Breast epithelium (tissue), 4 donors: ENCODE results near the gene CASZ1. TPM values are rescaled to one million over a fixed set of nuclear protein-coding genes. Genes with fewer than 3 reads are reported as not detected.

ENCODE experiments used
- DNase-seq, 2 donors: peaks; one replicate each; pipeline ENCODE4 v3.0.0-alpha.2; 2019; ENCODE audit warnings: low spot score in 2 of 2
- H3K27ac ChIP-seq, 2 donors: fragments of 200-600 bp; sonication (generic) in 1 of 2; one replicate each; pipeline ENCODE4 v1.5.1; 2016 to 2019; ENCODE audit warnings: mild to moderate bottlenecking in 1 of 2
- H3K27me3 ChIP-seq, 2 donors: fragments of 200-600 bp; sonication (generic) in 1 of 2; one replicate each; pipeline versions ENCODE4 v1.5.1 to v1.6.0; 2017 to 2019; ENCODE audit warnings: control low read depth in 1 of 2, mild to moderate bottlenecking in 1 of 2
- H3K36me3 ChIP-seq: fragments of 200-600 bp; one replicate; pipeline ENCODE4 v1.5.1; 2019
- H3K4me1 ChIP-seq, 2 donors: fragments of 200-600 bp; sonication (generic); one replicate each; pipeline ENCODE4 v1.5.1; 2016 to 2019; ENCODE audit warnings: control low read depth in 1 of 2
- H3K4me3 ChIP-seq, 3 donors: fragments of 200-600 bp; sonication (generic); 1 replicate in 2 of 3; 2 replicates in 1 of 3; pipeline ENCODE4 v1.5.1; 2016 to 2019; ENCODE audit warnings: mild to moderate bottlenecking in 3 of 3, moderate library complexity in 2 of 3
- H3K9me3 ChIP-seq, 2 donors: fragments of 200-600 bp; sonication (generic) in 1 of 2; one replicate each; pipeline ENCODE4 v1.5.1; 2016 to 2019; ENCODE audit warnings: control low read depth in 1 of 2
- CTCF ChIP-seq, 3 donors: fragments of 450-650 bp; IDR thresholded peaks; one replicate each; pipeline ENCODE4 v1.5.1; 2016 to 2017; ENCODE audit warnings: antibody characterized with exemption in 3 of 3, mild to moderate bottlenecking in 3 of 3, moderate library complexity in 3 of 3
- POLR2A ChIP-seq: fragments of 450-650 bp; IDR thresholded peaks from one replicate; pipeline ENCODE4 v1.6.1; 2016; ENCODE audit warnings: antibody characterized with exemption, mild to moderate bottlenecking, moderate library complexity
- POLR2AphosphoS5 ChIP-seq, 3 donors: sonication (generic); formaldehyde crosslinking; IDR thresholded peaks; one replicate each; pipeline ENCODE4 v1.6.1; 2017; ENCODE audit warnings: antibody characterized with exemption in 3 of 3
- intact Hi-C: fragments of 100-400 bp; cut with DNase I; formaldehyde crosslinking; loops from one replicate; pipeline ENCODE4 v1.15.1; 2023; ENCODE audit warnings: low total_unique reads
- total RNA-seq, 3 donors: library from RNA; depleted of rRNA; stranded (reverse); fragments of >200 nt; gene quantifications; one replicate each; pipeline ENCODE4 v1.1.0, GENCODE V29; 2016

The CASZ1 gene
- total RNA-seq, 3 donors from 2014 or later: 1.1 to 39.1 (median 32.4) TPM

- Histone ChIP-seq H3K9me3 (no peaks in the 10 kb centered on the region), H3K4me1 (peaks cover 0 to 9% of the 10 kb centered on the region in 2 donors), H3K36me3 (no peaks in the 10 kb centered on the region), H3K27me3 (no peaks in the 10 kb centered on the region), H3K4me3 (no peak overlapping the region), H3K27ac (peak overlapping the region; percentile 16 to 32)
- intact Hi-C loops: no loop called here
- no peak for TF ChIP-seq POLR2A
- TF ChIP-seq POLR2AphosphoS5 (IDR thresholded peaks at IDR 0.05): no peak
- no peak for TF ChIP-seq CTCF (IDR thresholded peaks at IDR 0.05)
- DNase-seq: no peak
These were observed 29.2 kb downstream of the CASZ1 start for GRCh38 chr1:10767282-10767681.

GRCh38 chr1:10765734-10766478 is 30.5 kb downstream of the CASZ1 start:
- Histone ChIP-seq H3K27me3 (no peaks in the 10 kb centered on the region), H3K4me3 (peak overlapping the region in 1 of 3 donors; percentile 15), H3K36me3 (no peaks in the 10 kb centered on the region), H3K9me3 (no peaks in the 10 kb centered on the region), H3K27ac (peak overlapping the region; percentile 78 to 80), H3K4me1 (peaks cover 0 to 22% of the 10 kb centered on the region in 2 donors)
- intact Hi-C loops: no loop called here
- TF ChIP-seq POLR2A (no peak), POLR2AphosphoS5 (IDR thresholded peaks at IDR 0.05) (peak in 1 of 3 donors; percentile 32)
- peak in 1 of 2 donors; percentile 78 for DNase-seq

GRCh38 chr1:10765304-10765703 is 31.1 kb downstream of the CASZ1 start:
- DNase-seq: no peak
- peak overlapping the region in 1 of 3 donors; percentile 15 for H3K4me3 ChIP-seq
- no peaks in the 10 kb centered on the region for H3K9me3 ChIP-seq
- no peak for TF ChIP-seq CTCF (IDR thresholded peaks at IDR 0.05)
- intact Hi-C loops: no loop called here
- H3K4me1 ChIP-seq: peaks cover 0 to 22% of the 10 kb centered on the region in 2 donors
- no peaks in the 10 kb centered on the region for H3K27me3 ChIP-seq
- peak overlapping the region; percentile 78 to 80 for H3K27ac ChIP-seq
- H3K36me3 ChIP-seq: no peaks in the 10 kb centered on the region

- intact Hi-C loops: no loop called here
- Histone ChIP-seq H3K27me3 (no peaks in the 10 kb centered on the region), H3K36me3 (no peaks in the 10 kb centered on the region), H3K27ac (peak overlapping the region; percentile 30 to 78), H3K4me1 (peaks cover 0 to 22% of the 10 kb centered on the region in 2 donors), H3K9me3 (no peaks in the 10 kb centered on the region), H3K4me3 (no peak overlapping the region)
- DNase-seq: no peak
- TF ChIP-seq POLR2A (no peak), CTCF (IDR thresholded peaks at IDR 0.05) (no peak), POLR2AphosphoS5 (IDR thresholded peaks at IDR 0.05) (no peak)
These were observed 32.1 kb downstream of the CASZ1 start for GRCh38 chr1:10764296-10764798.

DNA sequence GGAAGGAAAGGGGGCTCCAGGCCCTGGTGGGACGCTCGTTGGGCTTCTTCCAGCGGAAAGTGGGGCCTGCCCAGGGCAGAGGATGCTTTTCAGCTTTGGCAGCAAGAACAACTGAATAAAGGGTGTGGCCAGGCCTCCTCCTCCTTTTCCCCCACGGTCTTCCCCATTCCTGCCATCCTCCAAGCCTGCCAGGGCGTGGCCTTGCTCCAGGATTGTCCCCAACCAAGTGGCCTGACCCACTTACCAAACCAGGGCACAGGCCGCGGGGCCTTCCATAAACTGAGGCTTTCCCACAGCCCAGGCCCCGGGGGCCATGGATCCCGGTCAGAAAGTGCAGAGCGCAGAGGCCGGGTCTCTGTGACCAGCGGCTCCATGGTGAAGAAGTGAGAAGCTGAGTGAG is 33.6 kb downstream of the CASZ1 start:
- Histone ChIP-seq H3K4me3 (no peak overlapping the region), H3K4me1 (peaks cover 0 to 22% of the 10 kb centered on the region in 2 donors), H3K9me3 (no peaks in the 10 kb centered on the region), H3K36me3 (no peaks in the 10 kb centered on the region), H3K27ac (peak overlapping the region; percentile 77), H3K27me3 (no peaks in the 10 kb centered on the region)
- TF ChIP-seq POLR2AphosphoS5 (IDR thresholded peaks at IDR 0.05): no peak
- TF ChIP-seq CTCF (IDR thresholded peaks at IDR 0.05): no peak
- TF ChIP-seq POLR2A: no peak
- no peak for DNase-seq
- intact Hi-C loops: no loop called here
